HEK293 (cell line): ENCODE data around the gene SPACA7.

ENCODE experiments used
- CTCF ChIA-PET: fragments of 350-600 bp; formaldehyde crosslinking; extraction: SDS; loops from one replicate; lab custom pipeline; 2021; ENCODE audit warnings: antibody characterized with exemption; lab: Yijun Ruan, JAX
- POLR2A ChIA-PET: fragments of 300-600 bp; formaldehyde crosslinking; extraction: SDS; loops from one replicate; lab custom pipeline; 2020; ENCODE audit warnings: antibody characterized with exemption, inconsistent platforms; lab: Yijun Ruan, JAX
- H3K27ac ChIP-seq: fragments of 200-500 bp; sonication (Bioruptor generic); 2 replicates; pipeline ENCODE4 v1.5.1; 2014; ENCODE audit warnings: low read depth, low read length, control low read depth, inconsistent platforms; ENCODE audit errors: extremely low read depth
- H3K36me3 ChIP-seq, 2 experiments: fragments of 200-500 bp in 1 of 2; sonication (Bioruptor generic) in 1 of 2; 1 replicate in 1 of 2; 2 replicates in 1 of 2; pipeline ENCODE4 v1.5.1; 2014 to 2017; ENCODE audit warnings: inconsistent platforms in 2 of 2, low read length in 2 of 2; ENCODE audit not compliant: control insufficient read depth in 2 of 2, insufficient read depth in 1 of 2
- H3K4me1 ChIP-seq: fragments of 200-500 bp; sonication (Bioruptor generic); 2 replicates; pipeline ENCODE4 v1.5.1; 2014; ENCODE audit warnings: mild to moderate bottlenecking, low read length, inconsistent platforms; ENCODE audit not compliant: control insufficient read depth, insufficient read depth
- H3K4me3 ChIP-seq: 2 replicates; pipeline ENCODE4 v1.5.1; 2011; ENCODE audit warnings: low read depth, mild to moderate bottlenecking, control low read depth, low read length, moderate library complexity
- H3K9me3 ChIP-seq: fragments of 200-500 bp; sonication (Bioruptor generic); 2 replicates; pipeline ENCODE4 v1.5.1; 2014; ENCODE audit warnings: low read depth, low read length, inconsistent platforms; ENCODE audit not compliant: control insufficient read depth, insufficient read depth
- GLI4 ChIP-seq: fragments of 450-650 bp; formaldehyde crosslinking; IDR thresholded peaks from 2 replicates; pipeline ENCODE4 v1.5.1; 2016; ENCODE audit warnings: missing biosample characterization, missing genetic modification characterization
- KLF10 ChIP-seq: fragments of 450-650 bp; IDR thresholded peaks from 2 replicates; pipeline ENCODE4 v1.5.1; 2018; ENCODE audit warnings: missing biosample characterization, mild to moderate bottlenecking, missing genetic modification characterization
- KLF9 ChIP-seq: fragments of 450-650 bp; formaldehyde crosslinking; IDR thresholded peaks from 2 replicates; pipeline ENCODE4 v1.5.1; 2016; ENCODE audit warnings: missing biosample characterization, missing genetic modification characterization, low read depth
- TRIM28 ChIP-seq: IDR thresholded peaks from 2 replicates; pipeline ENCODE4 v1.6.1; 2011; ENCODE audit warnings: low read length, control low read depth, borderline replicate concordance
- ZBTB10 ChIP-seq: fragments of 450-650 bp; formaldehyde crosslinking; IDR thresholded peaks from 2 replicates; pipeline ENCODE4 v1.5.1; 2016; ENCODE audit warnings: missing biosample characterization, missing genetic modification characterization
- ZFHX2 ChIP-seq: fragments of 450-650 bp; formaldehyde crosslinking; conservative IDR thresholded peaks from 2 replicates; pipeline ENCODE4 v1.5.1; 2016; ENCODE audit warnings: missing biosample characterization, missing genetic modification characterization
- ZIC2 ChIP-seq: fragments of 450-650 bp; formaldehyde crosslinking; IDR thresholded peaks from 2 replicates; pipeline ENCODE4 v1.5.1; 2016; ENCODE audit warnings: missing biosample characterization, missing genetic modification characterization
- ZNF114 ChIP-seq: fragments of 450-650 bp; formaldehyde crosslinking; IDR thresholded peaks from 2 replicates; pipeline ENCODE4 v1.5.0; 2017; ENCODE audit warnings: missing biosample characterization, missing genetic modification characterization
- ZNF157 ChIP-seq: fragments of 450-650 bp; formaldehyde crosslinking; IDR thresholded peaks from 2 replicates; pipeline ENCODE4 v1.5.1; 2016; ENCODE audit warnings: missing biosample characterization, missing genetic modification characterization
- ZNF174 ChIP-seq: fragments of 450-650 bp; formaldehyde crosslinking; IDR thresholded peaks from 2 replicates; pipeline ENCODE4 v1.5.0; 2017; ENCODE audit warnings: missing biosample characterization, mild to moderate bottlenecking, missing genetic modification characterization
- ZNF280C ChIP-seq: fragments of 450-650 bp; formaldehyde crosslinking; IDR thresholded peaks from 2 replicates; pipeline ENCODE4 v1.5.1; 2016; ENCODE audit warnings: missing biosample characterization, missing genetic modification characterization
- ZNF292 ChIP-seq: fragments of 450-650 bp; formaldehyde crosslinking; IDR thresholded peaks from 2 replicates; pipeline ENCODE4 v1.5.1; 2016; ENCODE audit warnings: low read depth, missing biosample characterization, missing genetic modification characterization, borderline replicate concordance
- ZNF433 ChIP-seq: fragments of 450-650 bp; formaldehyde crosslinking; IDR thresholded peaks from 2 replicates; pipeline ENCODE4 v1.5.1; 2016; ENCODE audit warnings: missing biosample characterization, missing genetic modification characterization, low read depth
- ZNF585B ChIP-seq: fragments of 450-650 bp; formaldehyde crosslinking; IDR thresholded peaks from 2 replicates; pipeline ENCODE4 v1.5.1; 2016; ENCODE audit warnings: missing biosample characterization, missing genetic modification characterization
- ZNF626 ChIP-seq: fragments of 450-650 bp; sonication (Bioruptor Pico); formaldehyde crosslinking; IDR thresholded peaks from 2 replicates; pipeline ENCODE4 v1.5.1; 2018; ENCODE audit warnings: missing biosample characterization, missing genetic modification characterization, inconsistent platforms
- ZNF664 ChIP-seq: fragments of 450-650 bp; formaldehyde crosslinking; IDR thresholded peaks from 2 replicates; pipeline ENCODE4 v1.5.1; 2016; ENCODE audit warnings: missing biosample characterization, missing genetic modification characterization
- ZNF830 ChIP-seq: fragments of 450-650 bp; IDR thresholded peaks from 2 replicates; pipeline ENCODE4 v1.5.0; 2018; ENCODE audit warnings: missing biosample characterization, missing genetic modification characterization, low read depth, mild to moderate bottlenecking, moderate library complexity
- ZNF837 ChIP-seq: fragments of 450-650 bp; formaldehyde crosslinking; IDR thresholded peaks from 2 replicates; pipeline ENCODE4 v1.5.1; 2016; ENCODE audit warnings: missing biosample characterization, missing genetic modification characterization
- ZSCAN30 ChIP-seq: fragments of 450-650 bp; IDR thresholded peaks from 2 replicates; pipeline ENCODE4 v1.5.1; 2018; ENCODE audit warnings: missing biosample characterization, mild to moderate bottlenecking, missing genetic modification characterization, moderate library complexity
- ZXDB ChIP-seq: fragments of 450-650 bp; formaldehyde crosslinking; IDR thresholded peaks from 2 replicates; pipeline ENCODE4 v1.5.1; 2016; ENCODE audit warnings: missing biosample characterization, missing genetic modification characterization
- TF ChIP-seq, protein P1 (sequence below): fragments of 450-650 bp; formaldehyde crosslinking; IDR thresholded peaks from 2 replicates; pipeline ENCODE4 v1.5.1; 2016; ENCODE audit warnings: missing biosample characterization, missing genetic modification characterization

The SPACA7 gene

DNA sequence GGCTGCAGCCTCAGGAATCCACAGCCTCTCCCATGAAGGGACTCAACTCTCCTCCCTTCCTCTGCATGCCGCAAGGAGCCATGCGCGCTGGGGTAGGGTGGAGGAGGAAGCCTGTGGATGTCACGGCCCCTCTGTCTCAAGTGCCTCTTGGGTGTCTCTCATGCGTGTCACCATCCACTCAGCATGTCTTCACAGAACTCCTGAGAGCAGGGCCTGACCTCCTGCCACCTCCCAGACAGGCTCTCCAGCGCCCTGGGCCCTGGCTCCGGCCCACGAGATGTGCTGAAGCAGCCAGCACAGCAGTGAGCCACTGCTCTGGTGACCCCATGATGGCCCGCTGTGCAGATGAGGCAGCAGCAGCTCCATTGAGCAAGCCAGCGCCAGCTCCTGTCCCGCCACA, 25.9 kb upstream of the SPACA7 start:
- Histone ChIP-seq H3K9me3 (no peaks in the 10 kb centered on the region), H3K4me1 (peaks cover 14% of the 10 kb centered on the region), H3K4me3 (no peak overlapping the region), H3K36me3 (no peaks in the 10 kb centered on the region), H3K27ac (no peak overlapping the region)
- CTCF ChIA-PET: no interaction called here
- no peak for TF ChIP-seq KLF10
- peak; percentile 78 for TF ChIP-seq ZIC2 (tag by site-specific recombination)
- POLR2A ChIA-PET: no interaction called here

DNA sequence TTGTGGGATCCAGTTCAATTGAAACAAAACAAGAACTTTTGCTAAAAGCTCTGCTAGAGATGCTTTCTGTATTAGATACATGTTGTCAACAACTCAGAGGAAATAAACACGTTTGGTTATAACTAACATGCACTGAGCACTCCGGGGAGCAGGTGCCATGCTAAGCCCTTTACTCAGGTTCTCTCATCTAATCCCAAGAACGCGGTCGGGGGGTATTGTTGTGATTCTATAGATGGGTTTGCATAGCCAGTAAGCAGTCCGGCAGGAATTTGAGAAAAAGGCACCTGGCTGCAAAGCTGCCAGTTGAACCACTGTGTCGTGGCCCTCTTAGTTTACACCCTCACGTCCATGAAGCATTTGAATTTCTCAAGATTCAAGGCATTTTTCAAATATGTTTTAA, 24.3 kb upstream of the SPACA7 start:
- no peak overlapping the region for H3K4me3 ChIP-seq
- TF ChIP-seq ZNF626 (tag by site-specific recombination): no peak
- no peak for TF ChIP-seq KLF9
- no peak for TF ChIP-seq GLI4 (tag by site-specific recombination)
- no peak for TF ChIP-seq ZNF280C (tag by site-specific recombination)
- no peak for TF ChIP-seq ZFHX2 (tag by site-specific recombination)
- TF ChIP-seq ZXDB (tag by site-specific recombination): no peak
- TF ChIP-seq, protein P1, sequence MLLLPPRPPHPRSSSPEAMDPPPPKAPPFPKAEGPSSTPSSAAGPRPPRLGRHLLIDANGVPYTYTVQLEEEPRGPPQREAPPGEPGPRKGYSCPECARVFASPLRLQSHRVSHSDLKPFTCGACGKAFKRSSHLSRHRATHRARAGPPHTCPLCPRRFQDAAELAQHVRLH (tag by site-specific recombination): no peak
- TF ChIP-seq TRIM28: no peak
- no peak for TF ChIP-seq ZNF585B (tag by site-specific recombination)
- no peak for TF ChIP-seq ZNF830 (tag by site-specific recombination)
- TF ChIP-seq ZSCAN30 (tag by site-specific recombination): no peak
- no peak for TF ChIP-seq ZBTB10
- no peak for TF ChIP-seq KLF10
- TF ChIP-seq ZNF292 (tag by site-specific recombination): no peak
- TF ChIP-seq ZNF837 (tag by site-specific recombination): no peak
- TF ChIP-seq, all 188 proteins: peak for 0
- Histone ChIP-seq H3K36me3 (no peaks in the 10 kb centered on the region), H3K9me3 (no peaks in the 10 kb centered on the region), H3K27ac (no peak overlapping the region), H3K4me1 (peaks cover 6% of the 10 kb centered on the region; the same call in 1 of the 2 replicates)
- CTCF ChIA-PET: no interaction called here
- POLR2A ChIA-PET: no interaction called here

GRCh38 chr13:112353856-112354255, 22.3 kb upstream of the SPACA7 start:
- H3K27ac ChIP-seq: no peak overlapping the region
- CTCF ChIA-PET: no interaction called here
- no peak for TF ChIP-seq ZNF664
- no peak for TF ChIP-seq ZNF114 (tag by site-specific recombination)
- TF ChIP-seq ZNF433 (tag by site-specific recombination): no peak
- no peak for TF ChIP-seq ZNF174 (tag by site-specific recombination)
- no peak for TF ChIP-seq ZNF157
- TF ChIP-seq, all 188 proteins: peak for 0
- Histone ChIP-seq H3K36me3 (no peaks in the 10 kb centered on the region), H3K4me1 (no peaks in the 10 kb centered on the region), H3K4me3 (no peak overlapping the region), H3K9me3 (no peaks in the 10 kb centered on the region)
- POLR2A ChIA-PET: no interaction called here
